ENCODE data around the gene OSBPL3. TPM values are rescaled to one million over a fixed set of nuclear protein-coding genes. Genes with fewer than 3 reads are reported as not detected.

Gene OSBPL3
- total RNA-seq, 1 experiment from 2014 or later = 149 TPM

- no peaks in the 10 kb centered on the region for H3K27me3 ChIP-seq (ENCODE audit: low read length)
- no peaks in the 10 kb centered on the region for H3K9me3 ChIP-seq (ENCODE audit: low read length)
- peaks cover 83% of the 10 kb centered on the region for H3K36me3 ChIP-seq (ENCODE audit: insufficient read depth, low read length)
- no peak overlapping the region for H2AFZ ChIP-seq (ENCODE audit: low read length)
- no peaks in the 10 kb centered on the region for H3K9me2 ChIP-seq (replicated peaks; ENCODE audit: insufficient read depth, low read length)
- no peak overlapping the region for H3K9ac ChIP-seq (ENCODE audit: low read length)
- H3K4me3 ChIP-seq (ENCODE audit: low read length) = no peak overlapping the region
- no peak for DNase-seq
- H3K4me2 ChIP-seq (ENCODE audit: low read depth, low read length, poor library complexity, severe bottlenecking) = no peak overlapping the region
- H3K4me1 ChIP-seq (ENCODE audit: low read length) = peaks cover 28% of the 10 kb centered on the region
- no peaks in the 10 kb centered on the region for H4K20me1 ChIP-seq (ENCODE audit: insufficient read depth, low read depth, low read length)
- H3K27ac ChIP-seq (ENCODE audit: low read length) = no peak overlapping the region; the same call in 1 of the 2 replicates
- H3K79me2 ChIP-seq (ENCODE audit: low read length) = peaks cover 46% of the 10 kb centered on the region
Measured at GRCh38 chr7:24866004-24866615, 113.9 kb downstream of the OSBPL3 start.

GRCh38 chr7:24864214-24864817 is 115.7 kb downstream of the OSBPL3 start:
- Histone ChIP-seq H3K4me1 (ENCODE audit: low read length) (peaks cover 10% of the 10 kb centered on the region), H4K20me1 (ENCODE audit: insufficient read depth, low read depth, low read length) (no peaks in the 10 kb centered on the region), H3K79me2 (ENCODE audit: low read length) (peaks cover 39% of the 10 kb centered on the region), H3K27ac (ENCODE audit: low read length) (peak overlapping the region; percentile 55), H3K9me2 (replicated peaks; ENCODE audit: insufficient read depth, low read length) (no peaks in the 10 kb centered on the region), H3K4me2 (ENCODE audit: low read depth, low read length, poor library complexity, severe bottlenecking) (no peak overlapping the region), H3K27me3 (ENCODE audit: low read length) (no peaks in the 10 kb centered on the region), H3K9ac (ENCODE audit: low read length) (no peak overlapping the region), H3K9me3 (ENCODE audit: low read length) (no peaks in the 10 kb centered on the region), H3K4me3 (ENCODE audit: low read length) (no peak overlapping the region), H2AFZ (ENCODE audit: low read length) (no peak overlapping the region), H3K36me3 (ENCODE audit: insufficient read depth, low read length) (peaks cover 87% of the 10 kb centered on the region)
- DNase-seq = no peak

- peaks cover 42% of the 10 kb centered on the region for H3K79me2 ChIP-seq (ENCODE audit: low read length)
- no peak overlapping the region for H3K4me3 ChIP-seq (ENCODE audit: low read length)
- H3K9me3 ChIP-seq (ENCODE audit: low read length) = no peaks in the 10 kb centered on the region
- no peak overlapping the region for H2AFZ ChIP-seq (ENCODE audit: low read length)
- no peak overlapping the region for H3K4me2 ChIP-seq (ENCODE audit: low read depth, low read length, poor library complexity, severe bottlenecking)
- no peak for DNase-seq
- H3K4me1 ChIP-seq (ENCODE audit: low read length) = peaks cover 7% of the 10 kb centered on the region; the same call in 1 of the 2 replicates
- H3K9me2 ChIP-seq (replicated peaks; ENCODE audit: insufficient read depth, low read length) = no peaks in the 10 kb centered on the region
- H3K27me3 ChIP-seq (ENCODE audit: low read length) = no peaks in the 10 kb centered on the region
- H3K9ac ChIP-seq (ENCODE audit: low read length) = no peak overlapping the region
- peak overlapping the region; percentile 55; the same call in 1 of the 2 replicates for H3K27ac ChIP-seq (ENCODE audit: low read length)
- H4K20me1 ChIP-seq (ENCODE audit: insufficient read depth, low read depth, low read length) = no peaks in the 10 kb centered on the region
- H3K36me3 ChIP-seq (ENCODE audit: insufficient read depth, low read length) = peaks cover 90% of the 10 kb centered on the region
Measured at GRCh38 chr7:24863626-24864025, 116.4 kb downstream of the OSBPL3 start.

- H2AFZ ChIP-seq (ENCODE audit: low read length) = no peak overlapping the region
- no peaks in the 10 kb centered on the region for H3K9me2 ChIP-seq (replicated peaks; ENCODE audit: insufficient read depth, low read length)
- 0 out of 2 replicates have a peak, but pooled peaks cover 5% of the 10 kb centered on the region for H3K4me1 ChIP-seq (ENCODE audit: low read length)
- no peak for DNase-seq
- peaks cover 94% of the 10 kb centered on the region for H3K36me3 ChIP-seq (ENCODE audit: insufficient read depth, low read length)
- H3K4me3 ChIP-seq (ENCODE audit: low read length) = no peak overlapping the region
- H3K79me2 ChIP-seq (ENCODE audit: low read length) = peaks cover 46% of the 10 kb centered on the region
- H3K9me3 ChIP-seq (ENCODE audit: low read length) = no peaks in the 10 kb centered on the region
- no peaks in the 10 kb centered on the region for H4K20me1 ChIP-seq (ENCODE audit: insufficient read depth, low read depth, low read length)
- H3K27ac ChIP-seq (ENCODE audit: low read length) = peak overlapping the region; percentile 22
- H3K9ac ChIP-seq (ENCODE audit: low read length) = no peak overlapping the region
- H3K27me3 ChIP-seq (ENCODE audit: low read length) = no peaks in the 10 kb centered on the region
- H3K4me2 ChIP-seq (ENCODE audit: low read depth, low read length, poor library complexity, severe bottlenecking) = no peak overlapping the region
Measured at GRCh38 chr7:24862461-24862860, 117.5 kb downstream of the OSBPL3 start.

- no peaks in the 10 kb centered on the region for H3K9me2 ChIP-seq (replicated peaks; ENCODE audit: insufficient read depth, low read length)
- no peak overlapping the region for H3K4me3 ChIP-seq (ENCODE audit: low read length)
- no peaks in the 10 kb centered on the region for H4K20me1 ChIP-seq (ENCODE audit: insufficient read depth, low read depth, low read length)
- no peaks in the 10 kb centered on the region for H3K27me3 ChIP-seq (ENCODE audit: low read length)
- no peak overlapping the region for H3K4me2 ChIP-seq (ENCODE audit: low read depth, low read length, poor library complexity, severe bottlenecking)
- H3K4me1 ChIP-seq (ENCODE audit: low read length) = 0 out of 2 replicates have a peak, but pooled peaks cover 7% of the 10 kb centered on the region
- H3K27ac ChIP-seq (ENCODE audit: low read length) = peak overlapping the region; percentile 35
- H3K9ac ChIP-seq (ENCODE audit: low read length) = no peak overlapping the region
- H3K36me3 ChIP-seq (ENCODE audit: insufficient read depth, low read length) = peaks cover 94% of the 10 kb centered on the region
- DNase-seq = no peak
- H3K79me2 ChIP-seq (ENCODE audit: low read length) = peaks cover 41% of the 10 kb centered on the region
- no peaks in the 10 kb centered on the region for H3K9me3 ChIP-seq (ENCODE audit: low read length)
- H2AFZ ChIP-seq (ENCODE audit: low read length) = no peak overlapping the region
Measured at GRCh38 chr7:24861336-24861735, 118.6 kb downstream of the OSBPL3 start.

- no peaks in the 10 kb centered on the region for H3K27me3 ChIP-seq (ENCODE audit: low read length)
- no peak overlapping the region for H2AFZ ChIP-seq (ENCODE audit: low read length)
- no peak overlapping the region for H3K4me2 ChIP-seq (ENCODE audit: low read depth, low read length, poor library complexity, severe bottlenecking)
- H3K9me2 ChIP-seq (replicated peaks; ENCODE audit: insufficient read depth, low read length) = no peaks in the 10 kb centered on the region
- no peak overlapping the region for H3K9ac ChIP-seq (ENCODE audit: low read length)
- H3K27ac ChIP-seq (ENCODE audit: low read length) = peak overlapping the region; percentile 35
- H3K36me3 ChIP-seq (ENCODE audit: insufficient read depth, low read length) = peaks cover 93% of the 10 kb centered on the region
- H3K4me1 ChIP-seq (ENCODE audit: low read length) = 0 out of 2 replicates have a peak, but pooled peaks cover 10% of the 10 kb centered on the region
- no peaks in the 10 kb centered on the region for H4K20me1 ChIP-seq (ENCODE audit: insufficient read depth, low read depth, low read length)
- peaks cover 41% of the 10 kb centered on the region for H3K79me2 ChIP-seq (ENCODE audit: low read length)
- no peak for DNase-seq
- no peaks in the 10 kb centered on the region for H3K9me3 ChIP-seq (ENCODE audit: low read length)
- H3K4me3 ChIP-seq (ENCODE audit: low read length) = no peak overlapping the region
Measured at GRCh38 chr7:24860611-24861010, 119.4 kb downstream of the OSBPL3 start.

GRCh38 chr7:24858108-24858977 is 121.6 kb downstream of the OSBPL3 start:
- no peaks in the 10 kb centered on the region for H3K9me2 ChIP-seq (replicated peaks; ENCODE audit: insufficient read depth, low read length)
- H3K4me1 ChIP-seq (ENCODE audit: low read length) = peaks cover 18% of the 10 kb centered on the region
- peaks cover 34% of the 10 kb centered on the region for H3K79me2 ChIP-seq (ENCODE audit: low read length)
- no peaks in the 10 kb centered on the region for H4K20me1 ChIP-seq (ENCODE audit: insufficient read depth, low read depth, low read length)
- no peak for DNase-seq
- H3K9me3 ChIP-seq (ENCODE audit: low read length) = no peaks in the 10 kb centered on the region
- no peak overlapping the region for H3K4me3 ChIP-seq (ENCODE audit: low read length)
- no peak overlapping the region for H3K9ac ChIP-seq (ENCODE audit: low read length)
- no peak overlapping the region for H3K4me2 ChIP-seq (ENCODE audit: low read depth, low read length, poor library complexity, severe bottlenecking)
- no peak overlapping the region for H2AFZ ChIP-seq (ENCODE audit: low read length)
- H3K27ac ChIP-seq (ENCODE audit: low read length) = peak overlapping the region; percentile 99
- peaks cover 87% of the 10 kb centered on the region for H3K36me3 ChIP-seq (ENCODE audit: insufficient read depth, low read length)
- H3K27me3 ChIP-seq (ENCODE audit: low read length) = no peaks in the 10 kb centered on the region

GRCh38 chr7:24857623-24858022 is 122.4 kb downstream of the OSBPL3 start:
- H2AFZ ChIP-seq (ENCODE audit: low read length) = no peak overlapping the region
- peaks cover 87% of the 10 kb centered on the region for H3K36me3 ChIP-seq (ENCODE audit: insufficient read depth, low read length)
- H3K9ac ChIP-seq (ENCODE audit: low read length) = no peak overlapping the region
- H3K9me2 ChIP-seq (replicated peaks; ENCODE audit: insufficient read depth, low read length) = no peaks in the 10 kb centered on the region
- peaks cover 29% of the 10 kb centered on the region for H3K79me2 ChIP-seq (ENCODE audit: low read length)
- DNase-seq = no peak
- H3K9me3 ChIP-seq (ENCODE audit: low read length) = no peaks in the 10 kb centered on the region
- H3K4me3 ChIP-seq (ENCODE audit: low read length) = no peak overlapping the region
- no peaks in the 10 kb centered on the region for H4K20me1 ChIP-seq (ENCODE audit: insufficient read depth, low read depth, low read length)
- H3K4me2 ChIP-seq (ENCODE audit: low read depth, low read length, poor library complexity, severe bottlenecking) = no peak overlapping the region
- H3K27me3 ChIP-seq (ENCODE audit: low read length) = no peaks in the 10 kb centered on the region
- peak overlapping the region; percentile 99 for H3K27ac ChIP-seq (ENCODE audit: low read length)
- peaks cover 23% of the 10 kb centered on the region for H3K4me1 ChIP-seq (ENCODE audit: low read length)
